Keratinocyte (primary cell): ENCODE data around the gene TRPV4. TPM values are rescaled to one million over a fixed set of nuclear protein-coding genes. Genes with fewer than 3 reads are reported as not detected.

Experiments used
- DNase-seq: peaks from one replicate; pipeline ENCODE4 v3.0.0-alpha.2; 2011; ENCODE audit warnings: low read depth, missing footprints, low spot score
- FAIRE-seq: peaks from 2 replicates; lab custom pipeline; 2011; peaks lifted over from hg19 to GRCh38; lab: Jason Lieb, UNC
- H2AFZ ChIP-seq: 2 replicates; pipeline ENCODE4 v1.6.0; 2012; ENCODE audit warnings: low read length, control low read depth, inconsistent platforms; ENCODE audit not compliant: control insufficient read depth
- H3K27ac ChIP-seq: 2 replicates; pipeline ENCODE4 v1.5.1; 2011; ENCODE audit warnings: low read length; ENCODE audit not compliant: control insufficient read depth, insufficient read depth
- H3K27me3 ChIP-seq: 3 replicates; pipeline ENCODE4 v1.6.0; 2011; ENCODE audit warnings: low read length; ENCODE audit not compliant: control insufficient read depth, insufficient read depth; ENCODE audit errors: extremely low read depth
- H3K36me3 ChIP-seq, 2 experiments: 2 replicates in 1 of 2; 3 replicates in 1 of 2; pipeline ENCODE4 v1.5.1; 2011; ENCODE audit warnings: low read length in 2 of 2, mild to moderate bottlenecking in 1 of 2; ENCODE audit not compliant: control insufficient read depth in 2 of 2, insufficient read depth in 2 of 2; ENCODE audit errors: extremely low read depth in 1 of 2
- H3K4me1 ChIP-seq: 3 replicates; pipeline ENCODE4 v1.5.1; 2011; ENCODE audit warnings: low read length; ENCODE audit not compliant: control insufficient read depth, insufficient read depth; ENCODE audit errors: extremely low read depth
- H3K4me2 ChIP-seq: 3 replicates; pipeline ENCODE4 v1.6.0; 2011; ENCODE audit warnings: low read depth, low read length; ENCODE audit not compliant: control insufficient read depth, insufficient read depth; ENCODE audit errors: extremely low read depth
- H3K4me3 ChIP-seq, 3 experiments: fragments of 200-600 bp in 1 of 3; sonication (generic) in 1 of 3; 2 replicates in 2 of 3; 3 replicates in 1 of 3; pipeline ENCODE4 v1.5.1; 2011 to 2016; ENCODE audit warnings: low read length in 3 of 3, mild to moderate bottlenecking in 3 of 3, control low read depth in 2 of 3, inconsistent platforms in 1 of 3, low read depth in 1 of 3, mixed read lengths in 1 of 3, mixed run types in 1 of 3, moderate library complexity in 1 of 3; ENCODE audit not compliant: control insufficient read depth in 2 of 3, insufficient read depth in 2 of 3; ENCODE audit errors: extremely low read depth in 1 of 3
- H3K79me2 ChIP-seq: 2 replicates; pipeline ENCODE4 v1.6.0; 2012; ENCODE audit warnings: low read length; ENCODE audit not compliant: control insufficient read depth, insufficient read depth
- H3K9ac ChIP-seq: 3 replicates; pipeline ENCODE4 v1.6.0; 2011; ENCODE audit warnings: low read length; ENCODE audit not compliant: control insufficient read depth, insufficient read depth; ENCODE audit errors: extremely low read depth
- H3K9me1 ChIP-seq: 3 replicates; pipeline ENCODE4 v1.6.0; 2011; ENCODE audit warnings: low read length; ENCODE audit not compliant: control insufficient read depth, insufficient read depth; ENCODE audit errors: extremely low read depth
- H3K9me3 ChIP-seq: 2 replicates; pipeline ENCODE4 v1.5.1; 2012; ENCODE audit warnings: low read depth, low read length; ENCODE audit not compliant: control insufficient read depth
- H4K20me1 ChIP-seq: 3 replicates; pipeline ENCODE4 v1.6.0; 2011; ENCODE audit warnings: low read length; ENCODE audit not compliant: control insufficient read depth, insufficient read depth; ENCODE audit errors: extremely low read depth
- EZH2 ChIP-seq: IDR thresholded peaks from one replicate; pipeline ENCODE4 v1.6.1; 2012; ENCODE audit warnings: inconsistent platforms, mild to moderate bottlenecking, low read length, moderate library complexity
- dilution Hi-C: fragments of 300-500 bp; cut with MboI; formaldehyde crosslinking; loops from one replicate; pipeline ENCODE4 v1.7.0; 2020; ENCODE audit warnings: low sequenced_read_pairs; ENCODE audit not compliant: extremely low pct_ligation_motif_present
- polyA plus RNA-seq, 5 experiments: library from polyadenylated mRNA; depleted of rRNA in 3 of 5; stranded (reverse) in 3 of 5; stranded (forward) in 1 of 5; unstranded in 1 of 5; fragments of >200 nt; gene quantifications; 1 replicate in 1 of 5; 2 replicates in 3 of 5; 3 replicates in 1 of 5; pipeline versions ENCODE4 v1.2.1 to v1.2.3, GENCODE V29; 2011 to 2012; ENCODE audit warnings: missing spikeins in 2 of 5, low read depth in 1 of 5, low replicate concordance in 1 of 5
- TF ChIP-seq, protein P1 (sequence below), 3 experiments: IDR thresholded peaks in 1 of 3; conservative IDR thresholded peaks in 1 of 3; optimal IDR thresholded peaks in 1 of 3; 2 replicates in 2 of 3; 3 replicates in 1 of 3; pipeline versions ENCODE3 to v1.5.1; 2011; ENCODE audit warnings: low read length in 3 of 3, mild to moderate bottlenecking in 3 of 3, moderate library complexity in 2 of 3, control low read depth in 1 of 3, inconsistent platforms in 1 of 3; ENCODE audit not compliant: insufficient read depth in 2 of 3; ENCODE audit errors: extremely low read depth in 1 of 3

Gene TRPV4
- polyA plus RNA-seq, 1 donor (not counting 4 experiments of a cell fraction or from before 2014, with no cell fraction given): 0.46 TPM

DNA sequence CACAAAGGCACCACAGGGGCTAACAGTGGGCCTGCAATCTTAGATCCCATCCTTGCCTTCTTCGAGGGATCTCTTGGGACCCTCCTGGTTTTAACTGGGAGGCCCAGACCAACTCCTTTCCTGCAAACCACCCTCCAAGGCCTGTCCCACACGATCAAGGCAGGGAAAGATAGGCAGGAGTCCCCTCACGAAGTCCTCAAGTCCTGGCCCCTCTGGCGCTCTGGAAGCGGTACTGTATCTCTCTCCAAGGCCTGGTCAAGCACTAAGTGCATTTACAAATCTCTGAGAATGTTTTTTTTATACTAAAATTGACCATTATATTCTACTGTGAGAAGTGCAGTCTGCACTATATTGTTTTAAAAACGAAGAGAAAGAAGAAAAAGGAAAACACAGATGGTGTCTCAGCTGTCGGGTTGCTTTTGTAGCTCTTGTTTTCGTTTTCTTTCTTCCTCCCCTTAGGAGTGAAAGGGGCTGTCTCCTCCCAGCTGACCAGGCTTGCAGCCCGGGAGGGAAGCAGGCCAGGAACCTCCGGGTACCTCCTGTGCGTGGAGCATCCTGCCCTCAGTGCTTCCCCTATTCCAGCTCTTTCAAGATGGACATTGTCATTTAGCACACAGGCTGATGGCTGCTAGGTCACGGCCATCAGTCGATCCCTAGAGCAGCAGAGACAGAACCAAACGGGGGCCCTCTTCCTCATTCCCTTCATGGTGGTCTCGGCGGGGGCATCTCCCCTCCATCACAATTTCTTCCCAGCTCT lies 62.9 kb downstream of the TRPV4 start:
- Histone ChIP-seq H3K4me1 (peaks cover 12% of the 10 kb centered on the region), H3K79me2 (no peaks in the 10 kb centered on the region), H2AFZ (no peak overlapping the region), H3K4me2 (no peak overlapping the region), H3K9ac (no peak overlapping the region), H4K20me1 (no peaks in the 10 kb centered on the region), H3K27ac (no peak overlapping the region), H3K9me1 (no peaks in the 10 kb centered on the region), H3K9me3 (no peaks in the 10 kb centered on the region), H3K27me3 (no peaks in the 10 kb centered on the region), H3K36me3 (no peaks in the 10 kb centered on the region), H3K4me3 (no peak overlapping the region)
- dilution Hi-C loops: no loop called here
- FAIRE-seq (no peak), DNase-seq (no peak)
- no peak for TF ChIP-seq EZH2
- TF ChIP-seq, protein P1, sequence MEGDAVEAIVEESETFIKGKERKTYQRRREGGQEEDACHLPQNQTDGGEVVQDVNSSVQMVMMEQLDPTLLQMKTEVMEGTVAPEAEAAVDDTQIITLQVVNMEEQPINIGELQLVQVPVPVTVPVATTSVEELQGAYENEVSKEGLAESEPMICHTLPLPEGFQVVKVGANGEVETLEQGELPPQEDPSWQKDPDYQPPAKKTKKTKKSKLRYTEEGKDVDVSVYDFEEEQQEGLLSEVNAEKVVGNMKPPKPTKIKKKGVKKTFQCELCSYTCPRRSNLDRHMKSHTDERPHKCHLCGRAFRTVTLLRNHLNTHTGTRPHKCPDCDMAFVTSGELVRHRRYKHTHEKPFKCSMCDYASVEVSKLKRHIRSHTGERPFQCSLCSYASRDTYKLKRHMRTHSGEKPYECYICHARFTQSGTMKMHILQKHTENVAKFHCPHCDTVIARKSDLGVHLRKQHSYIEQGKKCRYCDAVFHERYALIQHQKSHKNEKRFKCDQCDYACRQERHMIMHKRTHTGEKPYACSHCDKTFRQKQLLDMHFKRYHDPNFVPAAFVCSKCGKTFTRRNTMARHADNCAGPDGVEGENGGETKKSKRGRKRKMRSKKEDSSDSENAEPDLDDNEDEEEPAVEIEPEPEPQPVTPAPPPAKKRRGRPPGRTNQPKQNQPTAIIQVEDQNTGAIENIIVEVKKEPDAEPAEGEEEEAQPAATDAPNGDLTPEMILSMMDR (optimal IDR thresholded peaks at IDR 0.05 in 1 of 3, IDR thresholded peaks at IDR 0.05 in 1 of 3, conservative IDR thresholded peaks at IDR 0.05 in 1 of 3; ENCODE audit: extremely low read depth in 1 of 3, insufficient read depth in 2 of 3, low read length in 3 of 3): no peak

DNA sequence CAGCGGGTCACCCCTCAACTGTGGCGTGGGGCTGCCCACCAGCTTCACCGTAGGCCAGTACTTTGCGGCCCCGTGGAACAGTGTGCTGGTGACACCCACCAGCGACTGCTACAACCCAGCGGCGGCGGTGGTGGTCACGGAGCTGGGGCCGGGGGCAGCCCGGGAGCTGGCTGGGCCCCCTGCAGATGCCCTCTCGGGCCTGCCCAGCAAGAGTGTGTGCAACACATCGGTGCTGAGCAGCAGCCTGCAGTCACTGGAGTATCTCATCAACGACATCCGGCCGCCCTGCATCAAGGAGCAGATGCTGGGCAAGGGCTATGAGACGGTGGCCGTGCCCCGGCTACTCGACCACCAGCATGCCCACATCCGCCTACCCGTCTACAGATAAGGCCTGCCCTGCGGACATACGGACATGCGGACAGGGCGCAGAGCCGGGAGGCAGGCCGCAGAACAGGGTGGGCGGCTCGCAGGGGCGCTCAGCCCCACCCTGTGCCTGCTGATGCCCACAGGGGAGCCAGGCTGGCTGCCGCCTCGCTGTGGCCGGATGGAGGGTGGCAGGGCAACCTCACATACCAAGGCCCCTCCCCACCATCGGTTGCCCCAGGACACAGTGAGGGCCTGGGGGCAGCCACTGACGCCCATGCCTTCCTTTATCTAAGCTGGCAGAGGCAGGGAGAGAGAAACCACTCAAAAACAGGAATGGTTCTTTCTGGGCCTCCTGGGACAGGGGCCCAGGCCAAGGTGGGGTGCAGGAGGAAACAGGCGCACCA lies 64.1 kb downstream of the TRPV4 start:
- dilution Hi-C loops: no loop called here
- no peak overlapping the region for H3K4me3 ChIP-seq
- H4K20me1 ChIP-seq: no peaks in the 10 kb centered on the region
- FAIRE-seq (no peak), DNase-seq (no peak)
- H3K27me3 ChIP-seq: no peaks in the 10 kb centered on the region
- no peak overlapping the region for H3K27ac ChIP-seq
- H3K9me3 ChIP-seq: no peaks in the 10 kb centered on the region
- H3K36me3 ChIP-seq: no peaks in the 10 kb centered on the region
- no peaks in the 10 kb centered on the region for H3K79me2 ChIP-seq
- no peak overlapping the region for H2AFZ ChIP-seq
- TF ChIP-seq, protein P1 (optimal IDR thresholded peaks at IDR 0.05 in 1 of 3, IDR thresholded peaks at IDR 0.05 in 1 of 3, conservative IDR thresholded peaks at IDR 0.05 in 1 of 3; ENCODE audit: extremely low read depth in 1 of 3, insufficient read depth in 2 of 3, low read length in 3 of 3): no peak
- TF ChIP-seq EZH2: no peak
- no peak overlapping the region for H3K9ac ChIP-seq
- H3K9me1 ChIP-seq: no peaks in the 10 kb centered on the region
- no peak overlapping the region for H3K4me2 ChIP-seq
- peaks cover 9% of the 10 kb centered on the region for H3K4me1 ChIP-seq
